HG03442 (cell line): ENCODE data around the gene ETFB.

Experiments used
- ATAC-seq: cut with Tn5 transposase; IDR thresholded peaks from one replicate; pipeline ENCODE4 v1.9.1; 2021; ENCODE audit warnings: mild to moderate bottlenecking, moderate library complexity; ENCODE audit not compliant: unreplicated experiment

Gene ETFB

GRCh38 chr19:51329411-51329810, 36.8 kb downstream of the ETFB start:
- no peak for ATAC-seq

DNA sequence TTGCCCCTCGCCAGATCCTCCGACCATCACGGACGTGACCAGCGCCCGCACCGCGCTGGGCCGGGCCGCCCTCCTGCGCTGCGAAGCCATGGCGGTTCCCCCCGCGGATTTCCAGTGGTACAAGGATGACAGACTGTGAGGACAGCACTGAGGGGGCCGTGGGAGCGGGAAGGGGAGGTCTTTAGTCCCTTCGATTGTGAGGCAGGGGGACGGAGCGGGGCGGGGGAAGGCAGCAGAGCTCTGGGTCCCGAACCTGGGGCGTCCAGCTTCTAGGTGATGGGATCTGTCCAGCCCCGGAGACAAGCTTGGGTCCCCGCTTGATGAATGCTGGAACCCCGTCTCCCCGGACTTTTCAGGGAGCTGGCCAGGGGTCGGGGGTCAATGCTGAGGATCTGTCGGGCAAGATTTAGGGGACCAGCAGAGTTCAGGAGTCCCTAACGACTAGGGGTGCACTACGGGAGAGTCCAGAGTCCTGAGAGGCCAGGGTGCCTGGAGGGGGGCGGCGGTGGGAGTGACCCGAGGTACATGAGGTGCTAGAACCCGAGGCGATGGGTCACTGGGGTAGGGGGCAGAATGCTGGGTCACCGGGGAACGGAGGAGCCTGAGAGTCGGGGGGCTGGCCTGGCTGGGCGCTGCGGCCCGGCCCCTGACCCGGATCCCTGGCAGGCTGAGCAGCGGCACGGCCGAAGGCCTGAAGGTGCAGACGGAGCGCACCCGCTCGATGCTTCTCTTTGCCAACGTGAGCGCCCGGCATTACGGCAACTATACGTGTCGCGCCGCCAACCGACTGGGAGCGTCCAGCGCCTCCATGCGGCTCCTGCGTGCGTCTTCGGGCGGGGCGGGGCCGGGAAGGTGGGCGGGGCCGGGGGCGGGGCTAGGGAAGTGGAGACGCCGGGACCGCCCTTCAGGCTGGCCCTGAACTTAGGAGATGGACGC, 38.9 kb downstream of the ETFB start:
- no peak for ATAC-seq

GRCh38 chr19:51326216-51327065, 39.7 kb downstream of the ETFB start:
- no peak for ATAC-seq

GRCh38 chr19:51325161-51325976, 40.8 kb downstream of the ETFB start:
- no peak for ATAC-seq

GRCh38 chr19:51324167-51324481, 42.1 kb downstream of the ETFB start:
- no peak for ATAC-seq

- no peak for ATAC-seq
Measured at GRCh38 chr19:51323481-51324166, 42.6 kb downstream of the ETFB start.

DNA sequence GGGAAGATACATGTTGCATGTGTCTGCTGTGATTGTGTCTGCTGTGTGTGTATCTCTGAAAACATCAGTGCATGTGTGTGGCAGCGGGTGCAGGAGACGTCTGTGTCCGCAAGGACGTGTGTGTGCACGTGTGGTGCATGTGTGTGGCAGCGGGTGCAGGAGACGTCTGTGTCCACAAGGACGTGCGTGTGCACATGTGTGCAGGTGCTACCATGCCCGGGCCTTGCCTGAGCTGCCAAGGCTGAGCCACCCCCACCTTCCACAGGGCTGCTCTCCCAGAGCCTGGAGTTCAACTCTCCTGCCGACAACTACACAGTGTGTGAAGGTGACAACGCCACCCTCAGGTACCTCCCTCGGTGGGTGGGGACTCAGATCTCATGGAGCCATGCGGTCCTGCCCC, 44.4 kb downstream of the ETFB start:
- no peak for ATAC-seq

DNA sequence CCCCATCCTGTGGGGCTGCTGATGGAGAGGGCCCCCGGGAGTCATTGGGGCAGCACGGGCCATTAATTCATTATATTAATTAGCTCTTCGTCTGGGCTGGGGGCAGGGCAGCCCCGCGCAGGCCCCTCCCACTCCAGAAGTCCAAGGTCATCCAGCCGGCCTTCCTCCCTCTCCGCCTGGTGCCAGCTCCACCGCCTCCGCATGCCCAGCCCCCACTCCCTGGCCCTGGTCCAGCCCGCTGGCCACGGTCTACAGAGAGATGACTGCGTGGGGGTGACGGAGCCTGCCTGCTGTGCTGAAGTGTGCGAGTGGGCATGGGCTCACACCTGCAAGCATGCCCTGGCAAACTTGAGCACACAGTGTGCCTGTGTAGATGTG, 45.9 kb downstream of the ETFB start:
- no peak for ATAC-seq

- no peak for ATAC-seq
Measured at GRCh38 chr19:51319649-51320279, 46.4 kb downstream of the ETFB start.

- no peak for ATAC-seq
Measured at GRCh38 chr19:51318687-51319648, 47.2 kb downstream of the ETFB start.

GRCh38 chr19:51317968-51318367, 48.2 kb downstream of the ETFB start:
- no peak for ATAC-seq

DNA sequence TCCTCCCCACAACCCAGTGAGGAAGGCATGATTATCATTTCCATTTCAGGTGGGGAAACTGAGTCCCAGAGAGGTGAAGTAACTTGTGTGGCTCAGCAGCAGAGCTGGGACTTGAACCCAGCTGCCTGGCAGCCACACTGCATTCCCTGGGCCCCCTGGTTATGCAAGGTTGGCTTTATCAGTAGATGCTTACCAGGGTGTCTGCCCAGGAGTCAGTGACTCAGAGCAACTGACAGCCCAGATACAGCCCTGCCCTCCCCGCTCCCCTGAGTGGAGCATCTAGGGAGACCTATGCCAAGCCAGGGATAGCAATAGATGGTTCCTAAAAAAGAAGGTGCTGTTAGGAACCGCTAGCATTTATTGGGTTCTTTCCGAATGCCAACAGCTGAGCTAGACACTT, 48.8 kb downstream of the ETFB start:
- no peak for ATAC-seq

GRCh38 chr19:51316688-51317087, 49.5 kb downstream of the ETFB start:
- no peak for ATAC-seq

DNA sequence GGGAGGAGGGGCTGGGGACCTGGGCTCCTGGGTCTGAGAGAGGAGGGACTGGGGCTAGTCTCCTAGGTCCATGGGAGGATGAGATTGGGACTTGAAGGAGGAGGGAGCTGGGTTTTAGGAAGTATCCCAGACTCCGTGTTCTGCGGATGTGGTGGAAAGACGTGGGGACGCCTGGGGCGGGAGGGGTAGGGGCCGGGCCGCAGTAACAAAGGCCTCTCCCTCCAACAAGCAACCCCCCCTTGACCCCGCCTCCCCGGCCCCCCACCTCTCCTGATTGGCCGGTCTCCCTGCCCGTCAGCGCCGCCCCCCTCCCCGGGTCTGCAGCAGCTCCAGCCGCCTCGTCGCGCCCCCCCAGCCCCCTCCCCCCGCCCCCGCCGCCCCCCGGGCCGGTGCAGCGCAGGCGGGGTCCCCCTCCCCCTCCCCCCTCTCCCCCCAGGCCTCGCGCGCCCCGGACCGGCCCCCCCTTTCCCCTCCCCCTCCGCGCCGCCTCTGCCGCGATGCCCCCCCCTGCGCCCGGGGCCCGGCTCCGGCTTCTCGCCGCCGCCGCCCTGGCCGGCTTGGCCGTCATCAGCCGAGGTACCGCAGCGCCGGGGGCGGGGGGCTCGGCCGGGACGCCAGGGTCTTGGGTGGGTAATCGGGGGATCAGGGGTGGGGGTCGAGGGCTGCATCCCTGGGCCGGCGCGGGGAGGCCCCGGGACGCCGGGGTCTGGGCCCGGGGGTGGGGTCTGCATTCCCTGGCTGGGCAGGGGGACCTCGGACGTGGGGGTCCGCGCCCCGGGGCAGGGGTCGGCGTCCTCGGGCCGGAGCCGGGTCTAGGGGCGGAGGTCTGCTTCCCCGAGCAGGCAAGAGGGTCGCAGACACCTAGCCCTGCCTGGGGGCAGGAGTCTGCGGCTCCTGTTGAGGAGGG, 54.6 kb downstream of the ETFB start, which contains the start of gene IGLON5:
Gene IGLON5, plus strand, starts transcription at position 294 of the 907 bp plus-strand sequence. Its CDS starts 204 bp downstream, at position 498.
- ATAC-seq = no peak

GRCh38 chr19:51305479-51305878, 60.7 kb downstream of the ETFB start:
- ATAC-seq = no peak

GRCh38 chr19:51301266-51301665, 64.9 kb downstream of the ETFB start:
- ATAC-seq = no peak

DNA sequence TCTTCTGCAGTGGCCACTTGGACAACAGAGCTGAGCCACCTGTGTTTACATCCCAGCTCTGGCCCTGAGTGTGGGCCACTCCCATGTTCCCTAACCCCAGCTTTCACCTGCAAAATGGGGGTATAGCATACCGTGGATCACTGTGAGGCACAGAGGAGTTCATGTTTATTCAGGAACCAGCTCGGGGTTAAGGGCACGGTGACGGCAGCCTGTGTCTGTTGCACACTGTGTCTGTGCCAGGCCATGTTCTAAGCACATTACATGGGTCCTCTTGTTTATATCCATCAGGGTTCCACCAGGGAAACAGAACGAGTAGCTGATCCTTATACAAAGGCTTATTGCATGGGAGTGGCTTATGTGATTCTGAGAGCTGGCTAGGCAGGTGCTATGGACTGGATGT, 68.8 kb downstream of the ETFB start:
- no peak for ATAC-seq
